B cell (primary cell): Measurements from ENCODE around the gene CSF1.

Source experiments
- CTCF ChIP-seq: fragments of 200-600 bp; IDR thresholded peaks from one replicate; pipeline ENCODE4 v1.8.0; 2022; ENCODE audit warnings: antibody characterized with exemption, mild to moderate bottlenecking
- EZH2 ChIP-seq: IDR thresholded peaks from 2 replicates; pipeline ENCODE4 v1.6.1; 2012; ENCODE audit warnings: borderline replicate concordance, low read depth, mild to moderate bottlenecking, moderate library complexity, low read length; ENCODE audit not compliant: insufficient read depth, poor library complexity, severe bottlenecking

DNA sequence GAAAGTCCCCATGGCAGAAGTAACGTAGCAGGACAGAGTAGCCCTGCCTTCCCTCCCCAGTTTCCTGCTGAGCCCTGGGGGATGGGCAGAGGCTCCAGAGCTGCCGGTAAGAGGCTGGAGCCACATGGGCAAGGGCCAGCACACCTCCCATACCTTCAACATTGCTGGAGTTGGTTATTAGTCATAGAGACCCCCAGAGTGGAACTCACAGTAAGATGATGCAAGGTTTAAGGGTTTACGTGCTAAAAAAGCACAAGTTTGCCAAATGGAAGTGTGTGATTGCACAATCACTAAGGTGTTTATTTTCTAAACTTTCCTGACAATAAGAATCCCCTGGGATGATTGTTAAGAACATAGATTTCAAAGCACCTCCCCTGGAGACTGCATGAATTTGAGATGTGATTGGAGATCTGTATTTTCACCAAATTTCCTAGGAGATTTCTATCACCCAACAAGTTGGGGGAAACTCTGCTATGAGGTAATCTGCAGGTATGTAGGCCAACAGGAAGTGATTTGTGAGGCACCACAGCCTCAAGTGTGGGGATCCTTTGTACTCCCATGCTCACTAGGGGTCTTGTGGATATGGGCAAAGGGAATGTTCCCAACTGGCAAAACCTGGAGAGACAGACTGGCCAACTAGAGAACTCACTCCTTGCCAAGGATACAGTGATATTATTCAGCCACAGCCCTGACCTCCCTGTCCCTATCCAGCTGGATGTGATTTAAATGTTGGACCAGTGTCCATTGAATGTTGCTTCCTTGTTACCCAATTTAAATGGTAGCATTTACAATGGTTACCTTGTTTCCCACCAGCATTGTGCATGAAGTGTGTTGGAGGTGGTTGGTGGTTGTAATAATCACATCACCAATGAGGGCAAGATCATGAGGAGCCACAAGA, 37.1 kb upstream of the CSF1 start:
- TF ChIP-seq CTCF (no peak), EZH2 (no peak)
